Right lung (tissue), 5 donors: ENCODE results near the gene UVRAG. TPM values are rescaled to one million over a fixed set of nuclear protein-coding genes. Genes with fewer than 3 reads are reported as not detected.

ENCODE experiments used
- DNase-seq, 2 donors: peaks; one replicate each; pipeline ENCODE4 v3.0.0-alpha.2; 2013
- polyA plus RNA-seq, 5 donors: library from polyadenylated mRNA; unstranded; fragments of 120-200 nt; gene quantifications; one replicate each; pipeline versions ENCODE4 v1.2.1 to v1.2.3, GENCODE V29; 2013; ENCODE audit warnings: inconsistent platforms in 1 of 5, low replicate concordance in 1 of 5; ENCODE audit not compliant: insufficient read length in 5 of 5, insufficient read depth in 1 of 5

UVRAG gene
- polyA plus RNA-seq, 5 donors = 19.0 to 25.0 (median 21.4) TPM

DNA sequence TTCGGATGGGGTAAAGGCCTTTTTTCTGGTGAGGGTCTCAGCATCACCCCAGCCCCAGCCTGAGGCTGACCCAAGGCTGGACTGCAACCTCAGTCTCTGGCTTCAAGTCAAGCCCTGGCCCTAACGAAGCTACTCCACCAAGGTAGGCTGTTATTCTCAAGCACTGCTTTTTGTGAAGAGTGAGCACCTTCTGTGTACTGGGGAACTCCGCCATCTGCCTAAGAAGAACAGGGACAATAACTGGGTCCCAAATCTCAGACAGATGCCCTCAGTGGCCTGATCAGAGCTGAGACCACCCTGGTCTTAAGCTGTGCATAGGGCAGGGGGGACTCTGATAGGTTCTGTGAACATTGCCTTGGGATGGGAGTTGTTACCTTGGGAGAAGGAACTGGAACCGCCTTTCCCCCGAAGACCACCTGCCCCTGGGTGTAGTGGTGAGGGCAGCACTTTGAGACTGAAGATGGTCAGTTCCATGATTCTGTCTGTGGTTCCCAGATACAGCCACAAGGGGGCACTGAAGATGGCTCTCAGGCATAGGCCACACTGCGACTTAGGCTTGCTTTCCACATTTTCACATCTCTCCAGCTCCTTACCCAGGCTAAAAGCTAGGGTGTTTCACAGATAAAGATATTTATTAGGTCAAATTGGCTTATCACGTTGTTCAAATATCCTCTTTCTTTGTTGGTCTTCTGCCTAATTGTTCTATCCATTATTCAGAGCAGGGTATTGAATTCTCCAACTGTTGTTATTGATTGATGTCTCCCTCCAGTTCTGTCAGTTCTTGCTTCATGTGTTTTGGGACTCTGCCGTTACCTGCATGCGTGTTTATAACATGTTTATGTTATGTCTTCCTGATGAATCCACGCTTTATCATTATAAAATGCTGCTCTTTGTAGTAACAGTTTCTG is 11.8 kb upstream of the UVRAG start:
- peak; percentile 49 to 75 for DNase-seq

- DNase-seq = no peak
Observed at GRCh38 chr11:75809111-75809510, 5.9 kb upstream of the UVRAG start.

DNA sequence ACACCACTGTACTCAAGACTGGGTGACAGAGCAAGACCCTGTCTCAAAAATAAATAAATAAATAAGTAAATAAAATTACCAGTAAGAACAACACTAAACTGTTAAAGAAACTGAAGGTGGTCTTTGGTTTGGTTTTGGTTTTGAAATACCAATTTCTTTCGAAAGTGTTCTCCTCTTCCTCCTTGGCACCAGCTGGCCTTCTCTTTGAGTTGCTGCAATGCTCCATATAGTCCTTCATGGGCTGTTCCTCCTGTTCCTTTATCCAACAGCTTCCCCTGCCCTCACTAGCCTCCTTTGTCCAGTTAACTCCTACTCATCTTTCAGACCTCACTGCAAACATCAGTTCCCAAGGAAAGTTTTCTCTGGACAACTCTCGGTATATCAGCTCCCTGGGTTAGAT is 5.0 kb upstream of the UVRAG start:
- no peak for DNase-seq

DNA sequence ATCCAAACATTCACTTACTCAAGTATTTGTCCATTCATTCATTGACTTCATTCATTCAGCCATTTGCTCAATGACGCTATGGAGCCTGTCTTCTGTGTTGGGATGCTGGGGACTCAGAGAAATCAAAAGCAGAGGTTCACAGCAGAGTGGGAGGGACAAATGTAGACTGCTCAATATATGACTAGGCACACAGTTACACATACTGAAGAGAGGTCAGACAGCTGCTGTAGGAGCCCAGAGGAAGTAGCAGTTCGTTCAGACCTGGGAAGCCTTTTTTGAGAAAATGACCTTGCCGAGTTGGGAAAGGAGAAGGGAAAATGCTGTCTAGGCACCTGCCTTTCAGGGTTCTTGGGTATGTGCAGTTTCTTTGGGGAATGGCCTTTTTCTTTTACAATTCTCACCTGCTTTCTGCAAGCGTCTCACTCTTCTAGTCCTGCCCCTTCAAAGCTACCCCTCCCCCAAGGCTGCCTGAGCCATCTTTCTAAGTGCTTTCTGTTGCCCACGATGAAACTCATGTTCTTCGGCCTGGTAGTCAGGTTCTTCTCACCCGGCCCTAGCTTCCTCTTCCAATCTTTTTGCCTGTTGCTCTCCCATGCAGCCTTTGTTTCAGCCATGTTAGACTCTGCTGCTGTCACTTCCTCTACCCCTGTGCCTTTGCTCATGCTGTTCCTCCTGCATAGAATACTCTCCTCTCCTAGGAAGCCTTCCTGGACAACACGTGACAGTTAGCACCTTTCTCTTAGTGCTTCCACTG is 4.2 kb upstream of the UVRAG start:
- DNase-seq = no peak

GRCh38 chr11:75811485-75811884 is 3.5 kb upstream of the UVRAG start:
- DNase-seq = no peak

DNA sequence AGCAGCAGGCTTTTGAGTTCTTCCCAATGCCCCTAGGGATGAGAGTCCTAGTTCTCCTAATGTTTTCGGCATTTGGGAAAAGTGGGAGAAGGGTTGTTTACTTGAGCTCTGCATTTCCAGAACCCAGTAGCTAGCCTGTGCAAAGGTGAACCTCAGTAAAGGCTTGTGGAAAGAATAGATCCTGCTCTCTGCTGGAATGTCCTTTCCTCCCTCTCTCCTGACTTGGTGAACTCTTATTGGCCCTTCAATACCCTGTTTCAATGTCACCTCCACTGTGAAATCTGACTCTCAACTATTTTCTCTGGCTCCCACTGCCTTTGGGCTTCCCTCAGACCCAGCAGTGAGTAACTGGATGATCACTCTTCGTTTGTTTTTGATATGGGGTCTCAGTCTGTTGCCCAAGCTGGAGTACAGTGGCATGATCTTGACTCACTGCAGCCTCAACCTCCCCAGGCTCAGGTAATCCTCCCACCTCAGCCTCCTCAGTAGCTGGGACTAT is 2.4 kb upstream of the UVRAG start:
- DNase-seq = no peak

- no peak for DNase-seq
Observed at GRCh38 chr11:75813124-75813523, 1.9 kb upstream of the UVRAG start.

DNA sequence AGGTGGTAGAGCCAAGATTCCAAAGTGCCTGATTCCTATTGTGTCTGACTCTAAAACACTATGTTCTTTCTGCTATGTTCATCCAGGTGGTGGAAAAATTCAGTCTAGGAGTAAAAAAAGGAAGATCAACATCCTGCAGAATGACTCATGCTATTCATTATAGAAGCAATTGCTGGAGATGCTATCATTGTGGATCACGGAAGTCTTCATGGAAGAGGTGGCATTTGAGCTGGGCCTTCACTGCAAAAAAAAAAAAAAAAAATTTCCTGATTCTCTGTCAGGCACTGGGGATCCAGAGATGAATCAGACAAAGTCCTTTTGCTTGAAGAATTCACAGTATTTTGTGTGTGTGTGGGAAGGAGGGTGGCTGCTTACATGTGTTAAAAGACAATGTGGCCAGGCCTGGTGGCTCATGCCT is 1.4 kb upstream of the UVRAG start:
- DNase-seq = no peak

GRCh38 chr11:75814363-75814676 is 690 bp upstream of the UVRAG start:
- no peak for DNase-seq

GRCh38 chr11:75815345-75816168 is 547 bp downstream of the UVRAG start:
- no peak for DNase-seq

DNA sequence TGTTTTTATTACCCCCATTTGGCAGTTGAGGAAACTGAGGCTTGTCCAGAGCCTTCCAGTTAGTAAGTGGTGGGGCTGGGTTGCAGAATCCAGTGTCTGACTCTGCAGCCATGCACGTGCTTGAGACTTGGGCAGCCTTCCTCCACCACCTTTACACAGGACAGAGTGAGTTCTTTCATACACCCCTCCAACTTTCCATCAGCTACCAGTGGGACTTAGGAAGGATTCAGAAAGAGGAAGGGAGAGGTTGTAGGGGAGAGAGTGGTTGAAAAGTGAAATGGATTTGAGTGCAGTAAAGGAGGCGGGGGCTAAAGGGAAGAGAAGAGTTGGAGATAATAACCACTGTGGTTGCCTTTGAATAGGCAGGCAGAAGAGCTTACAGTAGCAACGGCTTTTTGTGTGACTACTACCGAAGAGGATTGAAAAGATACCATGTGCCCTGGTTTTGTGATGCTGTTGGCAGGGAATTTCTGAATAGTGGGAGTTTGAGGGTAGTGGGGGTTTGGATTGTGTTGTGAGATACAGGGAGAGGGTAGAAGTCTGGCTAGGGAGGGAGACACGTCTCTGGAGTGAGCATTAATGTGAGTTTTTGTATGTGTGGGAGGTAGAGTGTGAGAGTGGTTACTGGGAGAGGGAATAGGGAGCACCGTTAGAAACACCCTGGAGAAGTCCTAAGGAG is 1.7 kb downstream of the UVRAG start:
- DNase-seq = no peak

GRCh38 chr11:75820645-75821044 is 5.6 kb downstream of the UVRAG start:
- DNase-seq = no peak

- no peak for DNase-seq
Observed at GRCh38 chr11:75821202-75821601, 6.2 kb downstream of the UVRAG start.

- DNase-seq = no peak
Observed at GRCh38 chr11:75822541-75822940, 7.5 kb downstream of the UVRAG start.

DNA sequence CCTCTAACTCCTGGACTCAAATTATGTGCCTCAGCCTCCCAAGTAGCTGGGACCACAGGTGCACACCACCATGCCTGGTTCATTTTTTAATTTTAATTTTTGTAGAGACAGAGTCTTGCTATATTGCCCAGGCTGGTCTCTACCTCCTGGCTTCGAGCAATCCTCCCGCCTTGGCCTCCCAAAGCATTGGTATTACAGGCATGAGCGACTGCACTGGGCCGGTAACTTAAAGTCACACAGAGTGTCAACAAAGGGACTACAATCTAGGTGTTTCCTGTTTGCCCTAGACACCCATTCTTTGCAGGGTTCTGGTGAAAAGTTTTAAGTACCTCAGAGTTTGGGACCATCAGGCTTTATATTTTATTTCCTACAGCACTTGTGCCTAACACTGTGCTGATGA is 8.4 kb downstream of the UVRAG start:
- no peak for DNase-seq

DNA sequence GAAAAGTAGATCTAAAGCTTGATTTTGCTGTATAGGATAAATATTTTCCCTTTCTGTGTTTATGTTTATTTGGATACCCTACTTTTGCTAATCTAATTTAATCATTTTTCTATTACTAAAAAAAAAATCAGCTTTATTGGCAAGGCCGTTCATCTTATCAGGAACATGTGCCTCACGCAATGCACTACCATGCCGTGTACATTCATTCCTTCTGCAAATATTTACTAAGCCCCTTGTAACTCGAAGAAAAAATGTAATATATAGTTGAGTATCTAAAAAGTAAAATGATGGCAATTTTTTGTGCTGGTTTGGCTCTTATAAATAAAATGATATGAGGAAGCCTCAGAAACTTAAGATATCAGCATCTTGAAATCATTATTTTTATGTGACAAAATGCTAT is 8.9 kb downstream of the UVRAG start:
- no peak for DNase-seq

DNA sequence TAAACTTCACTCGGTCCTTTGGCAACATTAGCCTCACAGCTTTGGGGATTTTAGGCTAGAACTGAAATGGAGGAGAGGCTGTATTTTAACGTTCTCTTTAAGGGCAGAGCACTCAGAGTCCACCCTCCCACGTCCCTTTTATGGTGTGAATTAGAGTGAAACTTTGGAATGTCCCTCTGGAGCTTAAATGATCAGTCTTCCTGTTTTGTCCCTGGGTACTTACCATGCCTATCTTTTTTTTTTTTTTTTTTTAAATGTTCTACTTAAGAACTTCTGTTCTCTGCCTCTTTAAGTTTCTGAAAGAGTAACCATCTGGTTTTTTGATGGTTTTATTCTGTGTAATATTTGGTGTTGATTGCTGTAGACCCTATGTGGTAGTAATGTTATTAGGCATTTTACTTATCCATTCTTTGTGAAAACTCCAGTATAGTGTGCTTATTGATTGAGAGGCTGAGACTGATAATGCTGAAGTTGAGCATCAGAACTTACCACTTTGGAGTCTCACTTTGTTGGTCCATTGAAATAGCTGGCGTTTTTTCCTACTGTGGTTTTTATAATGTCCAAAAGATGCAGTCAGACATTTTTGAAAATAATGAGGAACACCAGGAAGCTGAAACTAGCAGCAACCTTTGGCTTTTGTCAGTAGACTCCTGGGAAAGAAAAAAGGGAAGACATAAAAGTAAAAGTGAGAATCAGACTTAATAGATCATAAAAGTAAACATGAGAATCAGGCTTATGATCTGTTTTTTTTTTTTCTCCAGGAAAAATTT is 11.6 kb downstream of the UVRAG start:
- no peak for DNase-seq

- DNase-seq = no peak
Observed at GRCh38 chr11:75827562-75827961, 12.6 kb downstream of the UVRAG start.

GRCh38 chr11:75831915-75832502 is 17.0 kb downstream of the UVRAG start:
- DNase-seq = no peak

- no peak for DNase-seq
Observed at GRCh38 chr11:75834728-75835127, 19.7 kb downstream of the UVRAG start.
